GM18907 (cell line): ENCODE measurements around the gene SYPL2.
"Not testable (repeated sequence)": the region's sequence is repeated elsewhere in the genome, so short reads cannot be mapped to it uniquely, and the experiment has no call there.

Experiments used
- ATAC-seq: cut with Tn5 transposase; IDR thresholded peaks from one replicate; pipeline ENCODE4 v1.9.1; 2021; ENCODE audit warnings: mild to moderate bottlenecking, moderate library complexity; ENCODE audit not compliant: unreplicated experiment

Gene SYPL2

GRCh38 chr1:109466452-109467300 is at the start of gene SYPL2:
TSS of gene SYPL2 (plus strand) at chr1:109466546. CDS start at chr1:109466844, 298 bp downstream.
- no peak for ATAC-seq

- no peak for ATAC-seq
Observed at GRCh38 chr1:109423498-109423897, 42.8 kb upstream of the SYPL2 start.

GRCh38 chr1:109425391-109426280 is 40.7 kb upstream of the SYPL2 start:
- ATAC-seq, result peak; percentile 43

GRCh38 chr1:109426281-109427170 is 39.8 kb upstream of the SYPL2 start, which contains the start of gene PSMA5:
TSS of gene PSMA5 (minus strand) at chr1:109426448. CDS start at chr1:109426330, 118 bp downstream.
- peak; percentile 97 for ATAC-seq

- no peak for ATAC-seq
Observed at GRCh38 chr1:109427171-109427467, 39.2 kb upstream of the SYPL2 start.

GRCh38 chr1:109432336-109432735 is 34.0 kb upstream of the SYPL2 start:
- no peak for ATAC-seq

- ATAC-seq, result no peak
Observed at GRCh38 chr1:109433322-109433721, 33.0 kb upstream of the SYPL2 start.

GRCh38 chr1:109434484-109434883 is 31.9 kb upstream of the SYPL2 start:
- no peak for ATAC-seq

GRCh38 chr1:109438798-109439297 is 27.5 kb upstream of the SYPL2 start:
- ATAC-seq, result no peak

- no peak for ATAC-seq
Observed at GRCh38 chr1:109441069-109441468, 25.3 kb upstream of the SYPL2 start.

GRCh38 chr1:109443476-109443875 is 22.9 kb upstream of the SYPL2 start:
- ATAC-seq, result no peak

- ATAC-seq, result no peak
Observed at GRCh38 chr1:109444346-109444745, 22.0 kb upstream of the SYPL2 start.

- ATAC-seq, result not testable (repeated sequence)
Observed at GRCh38 chr1:109445949-109446695, 20.2 kb upstream of the SYPL2 start.

- no peak for ATAC-seq
Observed at GRCh38 chr1:109447524-109447923, 18.8 kb upstream of the SYPL2 start.

GRCh38 chr1:109454497-109455133 is 11.7 kb upstream of the SYPL2 start:
- no peak for ATAC-seq

GRCh38 chr1:109457819-109458218 is 8.5 kb upstream of the SYPL2 start:
- ATAC-seq, result no peak

- no peak for ATAC-seq
Observed at GRCh38 chr1:109466125-109466451, 258 bp upstream of the SYPL2 start.

GRCh38 chr1:109467301-109467777 is 993 bp downstream of the SYPL2 start:
- no peak for ATAC-seq

GRCh38 chr1:109468061-109468460 is 1.7 kb downstream of the SYPL2 start:
- no peak for ATAC-seq
